ENCODE data around the gene MIA.

DNA sequence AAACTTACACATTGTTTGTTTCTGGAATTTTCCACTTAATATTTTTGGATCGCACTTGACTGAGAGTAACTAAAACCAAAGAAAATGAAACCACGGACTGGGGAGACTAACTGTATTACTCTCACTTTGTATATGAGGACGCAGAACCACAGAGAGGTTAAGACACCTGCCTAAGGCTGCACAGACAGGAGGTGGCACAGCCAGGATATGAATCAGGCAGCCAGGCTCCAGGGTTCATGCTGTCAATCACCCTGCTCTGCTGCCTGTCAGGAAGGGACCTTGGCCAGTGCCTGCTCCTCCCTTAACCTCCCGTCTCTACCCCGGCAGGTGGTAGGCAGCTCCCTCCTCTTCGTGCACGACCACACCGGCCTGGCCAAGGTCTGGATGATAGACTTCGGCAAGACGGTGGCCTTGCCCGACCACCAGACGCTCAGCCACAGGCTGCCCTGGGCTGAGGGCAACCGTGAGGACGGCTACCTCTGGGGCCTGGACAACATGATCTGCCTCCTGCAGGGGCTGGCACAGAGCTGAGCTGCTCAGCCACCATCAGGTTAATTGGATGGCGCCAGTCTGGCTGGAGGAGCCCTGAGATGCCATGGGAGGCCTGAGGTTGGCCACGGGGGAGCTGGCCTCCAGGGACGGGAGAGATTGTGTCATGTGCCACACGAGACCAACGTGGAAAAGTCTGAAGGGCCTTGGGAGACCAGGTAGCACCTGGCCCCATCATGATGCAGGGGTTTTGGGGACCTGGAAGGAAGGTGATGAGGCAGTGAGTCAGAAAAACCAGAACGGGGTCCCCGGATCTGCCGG is 36.1 kb upstream of the MIA start:
- TF ChIP-seq, protein P1, sequence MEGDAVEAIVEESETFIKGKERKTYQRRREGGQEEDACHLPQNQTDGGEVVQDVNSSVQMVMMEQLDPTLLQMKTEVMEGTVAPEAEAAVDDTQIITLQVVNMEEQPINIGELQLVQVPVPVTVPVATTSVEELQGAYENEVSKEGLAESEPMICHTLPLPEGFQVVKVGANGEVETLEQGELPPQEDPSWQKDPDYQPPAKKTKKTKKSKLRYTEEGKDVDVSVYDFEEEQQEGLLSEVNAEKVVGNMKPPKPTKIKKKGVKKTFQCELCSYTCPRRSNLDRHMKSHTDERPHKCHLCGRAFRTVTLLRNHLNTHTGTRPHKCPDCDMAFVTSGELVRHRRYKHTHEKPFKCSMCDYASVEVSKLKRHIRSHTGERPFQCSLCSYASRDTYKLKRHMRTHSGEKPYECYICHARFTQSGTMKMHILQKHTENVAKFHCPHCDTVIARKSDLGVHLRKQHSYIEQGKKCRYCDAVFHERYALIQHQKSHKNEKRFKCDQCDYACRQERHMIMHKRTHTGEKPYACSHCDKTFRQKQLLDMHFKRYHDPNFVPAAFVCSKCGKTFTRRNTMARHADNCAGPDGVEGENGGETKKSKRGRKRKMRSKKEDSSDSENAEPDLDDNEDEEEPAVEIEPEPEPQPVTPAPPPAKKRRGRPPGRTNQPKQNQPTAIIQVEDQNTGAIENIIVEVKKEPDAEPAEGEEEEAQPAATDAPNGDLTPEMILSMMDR (IDR thresholded peaks at IDR 0.05; ENCODE audit: insufficient read depth, low read length, poor library complexity, severe bottlenecking), result no peak
- TF ChIP-seq EZH2phosphoT487 (conservative IDR thresholded peaks at IDR 0.05; ENCODE audit: low read length), result no peak
